HFF-Myc (cell line): ENCODE measurements around the gene CTR9.

Source experiments
- DNase-seq: peaks from one replicate; pipeline ENCODE4 v3.0.0-alpha.2; 2011; ENCODE audit warnings: low read depth; ENCODE audit errors: extremely low read depth
- H3K4me3 ChIP-seq: replicated peaks from 2 replicates; pipeline ENCODE4 v1.5.1; 2011; ENCODE audit warnings: low read depth, mild to moderate bottlenecking, control low read depth, low read length
- TF ChIP-seq, protein P1 (sequence below): IDR thresholded peaks from 2 replicates; pipeline ENCODE4 v1.5.1; 2012; ENCODE audit warnings: mild to moderate bottlenecking, low read depth, low read length, control low read depth; ENCODE audit errors: missing control alignments

The CTR9 gene

DNA sequence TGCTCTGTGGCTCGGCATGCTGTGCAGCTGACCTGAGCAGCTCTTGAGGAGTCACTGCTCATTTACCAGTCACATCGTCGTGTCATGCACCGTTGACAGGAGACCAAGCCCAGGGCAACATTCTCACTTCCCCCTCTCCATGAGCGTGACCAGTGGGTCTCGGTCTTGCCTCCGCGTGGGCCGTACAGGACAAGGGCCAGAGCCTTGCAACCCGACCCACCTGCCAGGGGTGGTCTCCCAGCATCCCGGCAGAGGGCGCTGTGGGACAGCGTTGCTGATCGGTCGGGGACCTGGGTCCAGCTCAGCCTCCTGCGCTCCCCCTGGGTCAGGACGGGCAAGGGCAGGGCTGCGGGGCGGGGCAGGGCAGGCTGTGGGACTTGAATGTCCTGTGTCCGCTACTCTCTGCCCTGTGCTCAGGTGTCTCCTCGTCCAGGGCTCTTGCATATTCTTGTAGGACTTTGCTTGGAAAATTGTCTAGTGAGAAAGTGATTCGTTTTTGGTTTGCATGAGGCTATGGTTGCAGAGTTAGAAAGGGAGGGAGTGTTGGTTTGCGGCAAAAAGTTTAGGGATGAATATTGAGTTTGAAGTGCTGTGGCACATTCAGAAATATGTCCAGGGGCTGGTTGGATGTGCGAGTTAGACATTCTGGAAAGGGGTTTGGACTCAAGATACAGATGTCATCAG lies 41.5 kb downstream of the CTR9 start:
- TF ChIP-seq, protein P1, sequence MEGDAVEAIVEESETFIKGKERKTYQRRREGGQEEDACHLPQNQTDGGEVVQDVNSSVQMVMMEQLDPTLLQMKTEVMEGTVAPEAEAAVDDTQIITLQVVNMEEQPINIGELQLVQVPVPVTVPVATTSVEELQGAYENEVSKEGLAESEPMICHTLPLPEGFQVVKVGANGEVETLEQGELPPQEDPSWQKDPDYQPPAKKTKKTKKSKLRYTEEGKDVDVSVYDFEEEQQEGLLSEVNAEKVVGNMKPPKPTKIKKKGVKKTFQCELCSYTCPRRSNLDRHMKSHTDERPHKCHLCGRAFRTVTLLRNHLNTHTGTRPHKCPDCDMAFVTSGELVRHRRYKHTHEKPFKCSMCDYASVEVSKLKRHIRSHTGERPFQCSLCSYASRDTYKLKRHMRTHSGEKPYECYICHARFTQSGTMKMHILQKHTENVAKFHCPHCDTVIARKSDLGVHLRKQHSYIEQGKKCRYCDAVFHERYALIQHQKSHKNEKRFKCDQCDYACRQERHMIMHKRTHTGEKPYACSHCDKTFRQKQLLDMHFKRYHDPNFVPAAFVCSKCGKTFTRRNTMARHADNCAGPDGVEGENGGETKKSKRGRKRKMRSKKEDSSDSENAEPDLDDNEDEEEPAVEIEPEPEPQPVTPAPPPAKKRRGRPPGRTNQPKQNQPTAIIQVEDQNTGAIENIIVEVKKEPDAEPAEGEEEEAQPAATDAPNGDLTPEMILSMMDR, result peak; percentile 92
- H3K4me3 ChIP-seq, result no peak overlapping the region
- DNase-seq, result peak; percentile 37

DNA sequence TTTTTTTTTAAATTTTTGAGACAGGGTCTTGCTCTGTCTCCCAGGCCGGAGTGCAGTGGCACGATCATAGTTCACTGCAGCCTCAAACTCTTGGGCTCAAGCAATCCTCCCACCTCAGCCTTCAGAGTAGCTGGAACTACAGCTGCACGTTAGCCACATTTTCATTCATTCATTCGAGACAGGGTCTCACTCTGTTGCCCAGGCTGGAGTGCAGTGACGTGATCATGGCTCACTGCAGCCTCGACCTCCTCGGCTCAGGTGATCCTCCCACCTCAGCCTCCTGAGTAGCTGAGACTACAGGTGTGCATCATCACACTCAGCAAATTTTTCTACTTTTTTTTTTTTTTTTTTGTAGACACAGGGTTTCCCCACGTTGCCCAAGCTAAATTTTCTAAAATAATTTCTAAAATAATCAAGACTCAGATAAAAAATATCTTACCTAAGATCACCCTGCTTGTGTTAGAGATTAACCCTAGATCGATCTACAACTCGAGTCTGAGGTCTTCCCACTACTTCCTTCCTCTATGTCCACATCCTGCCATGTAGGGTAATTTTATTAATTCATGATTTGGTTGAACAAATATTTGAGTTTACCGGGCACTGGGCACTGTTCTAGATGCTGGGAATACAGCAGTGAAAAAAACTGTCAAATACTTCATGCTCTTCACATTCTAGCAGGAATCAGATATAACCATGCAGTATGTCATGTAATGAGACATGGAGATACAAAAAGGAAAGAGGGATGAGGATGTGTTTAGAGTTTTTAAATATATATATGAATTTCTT lies 42.6 kb downstream of the CTR9 start:
- DNase-seq, result no peak
- H3K4me3 ChIP-seq, result no peak overlapping the region
- TF ChIP-seq, protein P1, result no peak

DNA sequence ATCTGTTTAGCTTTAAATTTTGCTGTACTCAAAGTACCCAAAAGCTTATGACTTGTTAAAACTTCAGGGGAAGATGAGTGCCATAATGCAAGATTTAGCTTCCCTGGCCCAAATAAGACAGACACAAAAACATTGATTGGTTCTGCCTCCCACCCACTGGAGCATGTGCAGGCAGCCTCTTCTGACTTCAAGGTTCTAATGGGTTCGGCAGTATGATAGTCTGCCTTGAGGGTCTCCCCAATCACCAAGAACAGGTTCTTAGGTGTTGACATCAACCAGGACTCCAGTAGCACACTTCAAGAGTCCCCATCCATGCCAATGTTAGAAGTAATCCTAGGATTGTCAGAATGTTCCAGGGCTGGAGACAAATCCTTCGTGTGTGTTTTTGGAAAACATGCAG lies 45.1 kb downstream of the CTR9 start:
- H3K4me3 ChIP-seq, result no peak overlapping the region
- DNase-seq, result no peak
- TF ChIP-seq, protein P1, result no peak

GRCh38 chr11:10797001-10797400 lies 46.0 kb downstream of the CTR9 start:
- no peak for DNase-seq

DNA sequence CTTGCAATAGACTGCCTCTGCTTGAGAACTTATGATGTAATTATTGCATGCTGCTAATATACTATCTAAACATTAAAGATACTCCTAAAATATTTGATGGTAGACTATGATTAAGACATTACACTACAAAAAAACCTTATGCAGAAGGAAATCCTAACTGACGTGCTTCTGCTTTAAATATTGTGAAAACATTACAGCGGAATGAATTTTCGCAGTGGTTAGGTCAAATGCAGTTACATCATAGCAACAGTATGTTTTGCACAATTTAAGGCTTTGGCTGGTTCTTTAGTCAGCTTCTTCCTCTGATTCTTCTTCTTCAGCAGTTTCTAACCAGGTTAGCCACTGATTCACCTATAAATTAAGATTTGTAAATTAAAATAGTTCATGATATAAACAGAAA lies 46.5 kb downstream of the CTR9 start:
- DNase-seq, result no peak

More at GRCh38 chr11:10797001-10797400, 46.0 kb downstream of the CTR9 start:
- H3K4me3 ChIP-seq, result no peak overlapping the region
- TF ChIP-seq, protein P1, result no peak

GRCh38 chr11:10798330-10798928 lies 47.4 kb downstream of the CTR9 start:
- no peak overlapping the region for H3K4me3 ChIP-seq
- TF ChIP-seq, protein P1, result no peak
- no peak for DNase-seq

More for the DNA sequence above, 46.5 kb downstream of the CTR9 start:
- TF ChIP-seq, protein P1, result no peak
- no peak overlapping the region for H3K4me3 ChIP-seq
